Activated naive CD4-positive, alpha-beta T cell treated with anti-CD3 and anti-CD28 coated beads for 36 hours (primary cell): ENCODE measurements around the gene NCKAP5. TPM values are rescaled to one million over a fixed set of nuclear protein-coding genes. Genes with fewer than 3 reads are reported as not detected.
"Not testable (repeated sequence)": the region's sequence is repeated elsewhere in the genome, so short reads cannot be mapped to it uniquely, and the experiment has no call there.

Experiments used
- CTCF ChIA-PET: fragments of 350-600 bp; sonication (Branson Sonifier 250); formaldehyde crosslinking; loops from one replicate; lab custom pipeline; 2021; ENCODE audit warnings: antibody characterized with exemption; lab: Charles Lee
- DNase-seq: peaks from one replicate; pipeline ENCODE4 v3.0.0-alpha.2; 2020
- H3K27ac Mint-ChIP-seq: one replicate; pipeline ENCODE4 v1.8.0; 2021; ENCODE audit warnings: mild to moderate bottlenecking, mixed read lengths
- H3K27me3 Mint-ChIP-seq: one replicate; pipeline ENCODE4 v1.8.0; 2021; ENCODE audit warnings: low read depth, mixed read lengths
- H3K36me3 Mint-ChIP-seq: one replicate; pipeline ENCODE4 v1.8.0; 2021; ENCODE audit warnings: low read depth, mixed read lengths
- H3K4me1 Mint-ChIP-seq: one replicate; pipeline ENCODE4 v1.8.0; 2021; ENCODE audit warnings: low read depth, mixed read lengths
- H3K4me3 Mint-ChIP-seq: one replicate; pipeline ENCODE4 v1.8.0; 2021; ENCODE audit warnings: mild to moderate bottlenecking, moderate library complexity, mixed read lengths
- H3K9me3 Mint-ChIP-seq: one replicate; pipeline ENCODE4 v1.8.0; 2021; ENCODE audit warnings: mixed read lengths
- intact Hi-C: fragments of 100-400 bp; cut with micrococcal nuclease; formaldehyde crosslinking; loops from one replicate; pipeline ENCODE4 v1.15.1; 2023
- total RNA-seq, 2 experiments: library from RNA; stranded (reverse); gene quantifications; one replicate each; pipeline ENCODE4 v1.2.3, GENCODE V29; 2021

The NCKAP5 gene
- total RNA-seq, 2 experiments from 2014 or later = not detected

- Mint-ChIP-seq H3K4me3 (no peak overlapping the region), H3K4me1 (no peaks in the 10 kb centered on the region), H3K9me3 (no peaks in the 10 kb centered on the region), H3K27me3 (no peaks in the 10 kb centered on the region), H3K27ac (no peak overlapping the region), H3K36me3 (no peaks in the 10 kb centered on the region)
- no peak for DNase-seq
- intact Hi-C loops = no loop called here
- CTCF ChIA-PET = no interaction called here
Measured at GRCh38 chr2:133235968-133236367, 332.3 kb downstream of the NCKAP5 start.

- H3K4me3 Mint-ChIP-seq = no peak overlapping the region
Measured at GRCh38 chr2:133232556-133232955, 335.7 kb downstream of the NCKAP5 start.

GRCh38 chr2:133231264-133231663 is 337.0 kb downstream of the NCKAP5 start:
- no peaks in the 10 kb centered on the region for H3K27me3 Mint-ChIP-seq
- H3K36me3 Mint-ChIP-seq = no peaks in the 10 kb centered on the region
- CTCF ChIA-PET = no interaction called here
- H3K4me1 Mint-ChIP-seq = no peaks in the 10 kb centered on the region
- H3K4me3 Mint-ChIP-seq = no peak overlapping the region
- intact Hi-C loops = no loop called here
- no peak overlapping the region for H3K27ac Mint-ChIP-seq
- no peak for DNase-seq
- H3K9me3 Mint-ChIP-seq = peaks cover 4% of the 10 kb centered on the region

More at GRCh38 chr2:133232556-133232955, 335.7 kb downstream of the NCKAP5 start:
- Mint-ChIP-seq H3K27ac (no peak overlapping the region), H3K4me1 (no peaks in the 10 kb centered on the region), H3K27me3 (no peaks in the 10 kb centered on the region), H3K36me3 (no peaks in the 10 kb centered on the region), H3K9me3 (peaks cover 1% of the 10 kb centered on the region)
- CTCF ChIA-PET = no interaction called here
- intact Hi-C loops = no loop called here
- DNase-seq = no peak

- Mint-ChIP-seq H3K9me3 (peaks cover 6% of the 10 kb centered on the region), H3K27me3 (no peaks in the 10 kb centered on the region), H3K4me1 (no peaks in the 10 kb centered on the region), H3K27ac (no peak overlapping the region), H3K36me3 (no peaks in the 10 kb centered on the region), H3K4me3 (no peak overlapping the region)
- DNase-seq = no peak
- CTCF ChIA-PET = no interaction called here
- intact Hi-C loops = no loop called here
Measured at GRCh38 chr2:133229974-133230373, 338.3 kb downstream of the NCKAP5 start.

- Mint-ChIP-seq H3K36me3 (no peaks in the 10 kb centered on the region), H3K9me3 (peaks cover 8% of the 10 kb centered on the region), H3K4me3 (no peak overlapping the region), H3K27ac (no peak overlapping the region), H3K27me3 (no peaks in the 10 kb centered on the region), H3K4me1 (no peaks in the 10 kb centered on the region)
- intact Hi-C loops = no loop called here
- CTCF ChIA-PET = no interaction called here
- no peak for DNase-seq
Measured at GRCh38 chr2:133223226-133223625, 345.0 kb downstream of the NCKAP5 start.

- H3K4me1 Mint-ChIP-seq = no peaks in the 10 kb centered on the region
- H3K27me3 Mint-ChIP-seq = no peaks in the 10 kb centered on the region
- H3K4me3 Mint-ChIP-seq = no peak overlapping the region
- no peaks in the 10 kb centered on the region for H3K36me3 Mint-ChIP-seq
- CTCF ChIA-PET = no interaction called here
- no peak for DNase-seq
- H3K9me3 Mint-ChIP-seq = peaks cover 6% of the 10 kb centered on the region
- intact Hi-C loops = no loop called here
- H3K27ac Mint-ChIP-seq = no peak overlapping the region
Measured at GRCh38 chr2:133221398-133221797, 346.9 kb downstream of the NCKAP5 start.

- Mint-ChIP-seq H3K9me3 (peaks cover 6% of the 10 kb centered on the region), H3K27me3 (no peaks in the 10 kb centered on the region), H3K36me3 (no peaks in the 10 kb centered on the region), H3K27ac (no peak overlapping the region), H3K4me3 (no peak overlapping the region), H3K4me1 (no peaks in the 10 kb centered on the region)
- no peak for DNase-seq
- CTCF ChIA-PET = no interaction called here
- intact Hi-C loops = no loop called here
Measured at GRCh38 chr2:133218204-133218603, 350.1 kb downstream of the NCKAP5 start.

GRCh38 chr2:133215477-133215876 is 352.8 kb downstream of the NCKAP5 start:
- Mint-ChIP-seq H3K4me3 (no peak overlapping the region), H3K27ac (no peak overlapping the region), H3K27me3 (no peaks in the 10 kb centered on the region), H3K4me1 (no peaks in the 10 kb centered on the region), H3K36me3 (no peaks in the 10 kb centered on the region), H3K9me3 (peaks cover 8% of the 10 kb centered on the region)
- intact Hi-C loops = no loop called here
- no peak for DNase-seq
- CTCF ChIA-PET = no interaction called here

- H3K4me3 Mint-ChIP-seq = no peak overlapping the region
- no peaks in the 10 kb centered on the region for H3K4me1 Mint-ChIP-seq
- CTCF ChIA-PET = no interaction called here
- no peak overlapping the region for H3K27ac Mint-ChIP-seq
- no peak for DNase-seq
- H3K36me3 Mint-ChIP-seq = no peaks in the 10 kb centered on the region
- no peaks in the 10 kb centered on the region for H3K27me3 Mint-ChIP-seq
- peaks cover 6% of the 10 kb centered on the region for H3K9me3 Mint-ChIP-seq
- intact Hi-C loops = no loop called here
Measured at GRCh38 chr2:133213651-133214050, 354.6 kb downstream of the NCKAP5 start.

GRCh38 chr2:133209325-133209724 is 358.9 kb downstream of the NCKAP5 start:
- peaks cover 9% of the 10 kb centered on the region for H3K9me3 Mint-ChIP-seq

GRCh38 chr2:133206666-133207065 is 361.6 kb downstream of the NCKAP5 start:
- intact Hi-C loops, H3K27ac Mint-ChIP-seq, H3K4me3 Mint-ChIP-seq, H3K27me3 Mint-ChIP-seq, H3K4me1 Mint-ChIP-seq, H3K36me3 Mint-ChIP-seq, CTCF ChIA-PET, DNase-seq: not testable (repeated sequence)
- peaks cover 12% of the 10 kb centered on the region for H3K9me3 Mint-ChIP-seq

More at GRCh38 chr2:133209325-133209724, 358.9 kb downstream of the NCKAP5 start:
- H3K4me1 Mint-ChIP-seq = no peaks in the 10 kb centered on the region
- no peak overlapping the region for H3K27ac Mint-ChIP-seq
- H3K36me3 Mint-ChIP-seq = no peaks in the 10 kb centered on the region
- no peak for DNase-seq
- H3K4me3 Mint-ChIP-seq = no peak overlapping the region
- intact Hi-C loops = no loop called here
- H3K27me3 Mint-ChIP-seq = no peaks in the 10 kb centered on the region
- CTCF ChIA-PET = no interaction called here

GRCh38 chr2:133204421-133204820 is 363.8 kb downstream of the NCKAP5 start:
- Mint-ChIP-seq H3K4me1 (no peaks in the 10 kb centered on the region), H3K36me3 (no peaks in the 10 kb centered on the region)

GRCh38 chr2:133200684-133201421 is 367.4 kb downstream of the NCKAP5 start:
- peaks cover 1% of the 10 kb centered on the region for H3K36me3 Mint-ChIP-seq
- no peaks in the 10 kb centered on the region for H3K27me3 Mint-ChIP-seq
- CTCF ChIA-PET = no interaction called here
- no peak overlapping the region for H3K4me3 Mint-ChIP-seq
- DNase-seq = no peak
- intact Hi-C loops = no loop called here
- H3K4me1 Mint-ChIP-seq = no peaks in the 10 kb centered on the region
- peaks cover 5% of the 10 kb centered on the region for H3K9me3 Mint-ChIP-seq
- H3K27ac Mint-ChIP-seq = no peak overlapping the region

More at GRCh38 chr2:133204421-133204820, 363.8 kb downstream of the NCKAP5 start:
- intact Hi-C loops = no loop called here
- no peaks in the 10 kb centered on the region for H3K27me3 Mint-ChIP-seq
- H3K9me3 Mint-ChIP-seq = peaks cover 12% of the 10 kb centered on the region
- H3K4me3 Mint-ChIP-seq = no peak overlapping the region
- no peak for DNase-seq
- H3K27ac Mint-ChIP-seq = no peak overlapping the region
- CTCF ChIA-PET = no interaction called here
